ENCODE results near the gene NAALADL2.

Gene NAALADL2

GRCh38 chr3:175619369-175619768 is 760.2 kb downstream of the NAALADL2 start:
- DNase-seq: no peak

- no peak for DNase-seq
These were observed 761.0 kb downstream of the NAALADL2 start for GRCh38 chr3:175620093-175620492.

- DNase-seq: no peak
These were observed 761.4 kb downstream of the NAALADL2 start for GRCh38 chr3:175620532-175620931.

DNA sequence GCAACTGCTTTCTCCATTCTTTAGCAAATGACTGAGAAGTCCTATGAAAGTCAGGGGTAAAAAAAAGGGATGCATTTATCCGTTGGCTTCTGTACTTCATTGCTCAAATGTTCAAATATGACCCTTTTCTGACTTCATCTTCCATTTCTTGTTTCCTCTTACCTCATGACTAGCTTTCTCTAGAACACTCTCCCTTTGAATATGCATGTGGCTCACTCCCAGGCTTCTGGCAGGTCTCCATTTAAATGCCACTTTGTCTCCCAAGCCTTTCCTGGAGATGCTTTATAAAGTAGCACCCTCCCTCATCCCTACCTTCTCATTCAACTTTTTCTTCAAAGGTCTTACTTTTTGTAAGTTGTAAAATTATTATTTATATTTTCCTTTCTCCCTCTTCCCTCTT is 781.8 kb downstream of the NAALADL2 start:
- no peak for DNase-seq

DNA sequence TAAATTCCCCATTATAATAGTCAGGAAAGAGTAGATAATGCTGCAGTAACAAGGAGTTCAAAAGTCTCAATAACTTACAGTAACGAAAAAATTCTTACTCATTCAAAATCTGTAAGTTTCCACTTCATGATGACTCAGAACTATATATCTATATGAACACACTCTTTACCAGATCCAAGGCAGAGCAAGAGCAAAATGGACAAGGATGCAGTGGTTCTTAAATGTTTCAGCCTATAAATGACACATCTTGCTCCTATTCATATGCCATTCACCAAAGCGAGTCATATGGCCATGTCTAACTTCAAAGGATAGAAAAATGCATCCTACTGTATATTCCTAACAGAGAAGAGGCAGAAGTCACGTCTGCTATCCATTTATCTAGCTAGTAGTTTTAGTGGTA is 787.7 kb downstream of the NAALADL2 start:
- no peak for DNase-seq

- no peak for DNase-seq
These were observed 789.8 kb downstream of the NAALADL2 start for GRCh38 chr3:175648899-175649298.

DNA sequence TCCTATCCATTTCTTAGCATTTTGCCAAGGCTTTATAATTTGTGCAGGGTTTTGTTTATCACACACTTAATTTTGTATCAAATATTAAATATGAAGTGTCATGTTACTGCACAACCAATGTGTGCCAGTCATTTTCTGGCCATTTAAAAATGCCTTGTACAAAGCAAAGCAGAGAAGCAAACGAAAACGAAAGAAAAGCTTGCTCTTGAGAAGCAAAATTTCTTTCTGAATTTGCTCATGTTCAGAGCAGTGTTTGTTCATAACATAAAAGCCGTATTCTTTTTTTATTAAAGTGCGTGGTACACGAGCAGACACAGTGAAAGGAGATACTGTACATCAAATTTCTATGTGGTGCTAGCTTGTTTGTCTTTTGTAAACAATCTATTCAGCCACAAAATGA is 792.6 kb downstream of the NAALADL2 start:
- DNase-seq: no peak

- DNase-seq: no peak
These were observed 796.2 kb downstream of the NAALADL2 start for GRCh38 chr3:175655351-175655750.

- DNase-seq: no peak
These were observed 797.3 kb downstream of the NAALADL2 start for GRCh38 chr3:175656461-175656860.

- DNase-seq: no peak
These were observed 800.7 kb downstream of the NAALADL2 start for GRCh38 chr3:175659670-175660350.

GRCh38 chr3:175662815-175663214 is 803.7 kb downstream of the NAALADL2 start:
- DNase-seq: no peak

DNA sequence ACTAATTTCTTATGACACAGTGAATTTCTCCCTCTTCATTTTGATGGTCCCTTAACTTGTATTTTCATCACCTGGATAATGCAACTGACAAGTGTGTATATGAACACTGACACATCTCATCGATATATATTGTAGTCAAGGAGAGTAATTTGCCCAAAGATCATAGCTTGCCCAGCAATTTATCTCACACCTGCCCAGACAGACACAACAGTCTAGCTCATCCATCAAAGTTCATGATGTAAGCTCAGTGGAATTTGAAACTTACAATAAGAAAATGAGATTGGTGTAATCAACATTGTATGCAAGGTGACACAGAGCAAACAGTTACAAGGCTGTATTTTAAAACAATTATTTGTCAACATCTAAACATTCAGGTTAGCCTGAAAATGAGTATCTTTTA is 805.8 kb downstream of the NAALADL2 start:
- no peak for DNase-seq

DNA sequence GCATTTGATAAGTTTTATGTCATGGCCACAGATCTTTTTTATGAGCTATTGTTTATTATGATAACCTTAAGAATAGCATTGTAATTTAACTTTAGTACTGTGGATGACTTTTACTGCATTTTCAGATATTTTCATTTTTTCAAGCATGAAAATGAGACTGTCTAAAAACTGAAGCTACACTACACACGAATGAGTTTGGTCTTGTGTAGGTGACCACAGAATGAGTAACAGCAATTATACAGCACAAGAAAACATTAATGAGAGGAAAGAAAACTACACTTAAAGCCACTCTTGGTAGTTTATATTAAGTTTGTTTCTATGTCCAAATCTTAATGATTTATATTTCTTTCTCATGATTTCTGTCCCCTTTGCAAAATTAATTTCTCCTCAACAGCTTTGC is 809.2 kb downstream of the NAALADL2 start:
- no peak for DNase-seq

- DNase-seq: no peak
These were observed 811.4 kb downstream of the NAALADL2 start for GRCh38 chr3:175670557-175670956.

DNA sequence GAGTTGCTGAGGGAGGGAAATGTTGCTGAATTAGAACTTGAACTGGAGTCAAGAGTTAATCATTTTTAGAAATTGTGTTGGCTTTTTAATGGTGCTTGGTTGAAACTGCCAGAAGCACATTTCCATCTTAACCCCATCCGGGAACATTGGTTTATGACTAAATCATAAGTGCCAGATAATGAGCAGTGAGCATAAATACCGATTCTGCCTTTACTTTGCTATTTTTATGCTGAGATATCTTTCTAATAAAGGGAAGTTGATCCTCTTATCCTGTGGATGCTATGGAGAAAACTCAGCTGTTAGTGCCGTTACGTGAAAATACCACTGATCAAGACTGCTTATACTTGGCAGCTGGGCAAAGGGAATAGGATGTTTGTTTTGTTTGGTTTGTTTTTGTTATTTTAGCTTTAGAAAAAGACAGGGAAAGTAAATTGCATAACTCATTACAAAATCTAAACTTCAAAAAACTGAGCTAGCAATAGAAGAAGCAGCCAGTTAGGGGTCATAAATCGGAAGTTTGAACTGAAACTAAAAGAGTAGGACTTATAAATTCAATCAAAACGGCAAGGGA is 813.1 kb downstream of the NAALADL2 start:
- no peak for DNase-seq

- DNase-seq: no peak
These were observed 820.4 kb downstream of the NAALADL2 start for GRCh38 chr3:175679568-175679967.

DNA sequence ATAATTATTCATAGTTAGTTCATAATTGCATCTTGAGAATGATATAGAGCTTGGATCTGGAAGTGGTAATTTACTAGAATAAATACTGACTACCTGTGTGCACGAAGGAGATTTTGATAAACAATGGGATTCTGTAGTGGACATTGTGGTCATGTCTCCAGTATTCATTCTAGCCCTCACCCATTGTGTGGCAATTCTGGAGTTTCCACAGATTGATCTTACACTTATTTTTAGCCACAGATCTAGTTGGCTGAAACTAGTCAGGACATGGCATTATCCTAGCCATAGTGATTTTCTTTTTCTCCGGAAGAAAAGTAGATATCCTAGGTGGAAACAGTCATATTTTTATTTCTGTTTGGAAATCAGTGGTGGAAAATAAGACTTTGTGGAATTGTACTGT is 833.1 kb downstream of the NAALADL2 start:
- DNase-seq: no peak

DNA sequence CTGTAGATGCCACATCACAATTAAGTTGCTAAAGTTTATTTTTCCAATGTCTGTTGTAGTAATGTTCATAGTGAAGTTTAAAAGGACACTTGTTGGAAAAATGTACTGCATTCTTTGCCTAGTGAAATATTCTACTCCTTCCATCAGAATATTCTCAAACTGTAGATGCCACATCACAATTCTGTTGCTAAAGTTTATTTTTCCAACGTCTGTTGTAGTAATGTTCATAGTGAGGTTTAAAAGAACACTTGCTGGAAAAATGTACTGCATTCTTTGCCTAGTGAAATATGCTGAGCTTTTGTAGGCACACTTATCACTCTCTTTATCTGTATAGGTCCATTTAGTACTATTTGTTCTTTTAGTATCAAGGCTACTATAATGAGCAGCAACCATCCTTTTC is 836.1 kb downstream of the NAALADL2 start:
- DNase-seq: no peak

- no peak for DNase-seq
These were observed 843.8 kb downstream of the NAALADL2 start for GRCh38 chr3:175702956-175703355.

GRCh38 chr3:175704366-175705055 is 845.4 kb downstream of the NAALADL2 start:
- DNase-seq: no peak

DNA sequence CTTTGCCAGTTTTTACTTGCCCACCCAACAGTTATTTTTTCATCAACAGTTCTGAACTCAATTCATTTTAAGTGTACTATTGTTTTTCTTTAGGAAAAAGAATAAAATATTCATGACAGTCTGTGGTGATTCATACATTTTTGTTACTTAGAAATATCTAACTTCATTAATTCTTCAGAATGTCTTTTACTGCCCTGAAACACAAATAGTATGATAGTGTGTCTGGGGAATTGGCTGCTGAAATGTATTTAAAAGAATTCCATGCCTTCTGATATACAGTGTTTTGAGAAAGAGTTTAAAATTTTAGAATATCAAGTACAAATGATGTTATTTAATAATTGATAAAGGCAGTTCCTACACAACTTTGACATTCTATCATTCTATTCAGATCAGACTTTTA is 854.1 kb downstream of the NAALADL2 start:
- DNase-seq: no peak

DNA sequence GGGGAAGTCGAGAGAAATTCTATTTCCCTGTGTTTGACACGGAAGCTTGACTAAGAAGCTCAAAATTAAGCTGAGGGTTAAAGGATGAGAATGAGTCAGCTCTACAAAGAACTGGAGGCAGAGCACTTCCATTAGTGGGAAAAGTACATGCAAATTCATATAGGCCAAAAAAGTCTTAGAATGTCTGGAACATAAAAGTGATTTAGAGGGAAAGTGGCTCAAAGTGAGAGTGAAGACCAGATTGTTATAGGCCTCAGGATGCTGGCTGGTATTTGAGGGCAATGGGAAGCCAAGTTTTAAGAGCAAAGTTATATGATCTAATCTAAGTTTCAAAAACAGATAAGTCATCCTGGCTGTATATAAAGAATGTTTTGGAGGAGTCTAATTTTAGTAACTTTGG is 857.3 kb downstream of the NAALADL2 start:
- no peak for DNase-seq

DNA sequence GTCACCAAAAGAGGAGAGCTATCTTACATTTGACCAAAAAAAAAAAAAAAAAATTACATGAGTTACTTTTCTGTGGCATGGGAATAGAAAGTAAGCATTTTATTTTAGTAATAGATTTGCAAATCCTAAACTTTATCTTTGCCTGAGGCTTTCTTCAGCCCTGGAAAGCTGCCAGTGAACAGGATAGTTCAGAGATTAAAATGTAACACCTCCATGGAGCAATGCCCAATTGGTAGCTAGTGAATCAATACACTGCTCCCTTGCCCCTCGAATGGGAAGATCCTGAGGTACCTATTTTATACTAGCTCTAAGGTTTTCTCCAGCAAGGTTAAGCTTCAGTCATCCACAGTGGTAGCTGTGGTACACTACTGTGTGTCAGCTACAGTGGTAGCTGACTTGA is 867.1 kb downstream of the NAALADL2 start:
- DNase-seq: no peak

GRCh38 chr3:175728566-175728965 is 869.4 kb downstream of the NAALADL2 start:
- no peak for DNase-seq

- DNase-seq: no peak
These were observed 870.3 kb downstream of the NAALADL2 start for GRCh38 chr3:175729466-175729865.
